Measurements from ENCODE around the gene CACNA2D4. TPM values are rescaled to one million over a fixed set of nuclear protein-coding genes. Genes with fewer than 3 reads are reported as not detected.

Gene CACNA2D4
- total and polyA plus RNA-seq, 2 experiments from 2014 or later = 0.23 TPM; not detected in 1

GRCh38 chr12:1912580-1913376 lies 5.7 kb downstream of the CACNA2D4 start:
- H3K9ac ChIP-seq = no peak overlapping the region
- no peaks in the 10 kb centered on the region for H3K9me3 ChIP-seq (ENCODE audit: low read depth)
- H3K4me3 ChIP-seq = no peak overlapping the region
- in situ Hi-C loops (cut with MboI) = no loop called here
- no peaks in the 10 kb centered on the region for H4K20me1 ChIP-seq (ENCODE audit: insufficient read depth)
- H3K27ac ChIP-seq = no peak overlapping the region
- H3K9me2 ChIP-seq (ENCODE audit: insufficient read depth) = no peaks in the 10 kb centered on the region
- DNase-seq = peak; percentile 56
- WGBS, 2 experiments (ENCODE audit: low coverage in 1 of 2, low lambda C conversion rate in 2 of 2, missing lambda C conversion rate in 2 of 2) = 62 to 63% methylated on average over 17 to 18 of the region's 18 CpGs
- no peak for TF ChIP-seq EZH2phosphoT487 (IDR thresholded peaks at IDR 0.05; ENCODE audit: insufficient read depth, low read depth)
- TF ChIP-seq EZH2 (IDR thresholded peaks at IDR 0.05; ENCODE audit: insufficient read depth, poor library complexity, severe bottlenecking) = no peak
- H3K36me3 ChIP-seq (ENCODE audit: low read depth) = no peaks in the 10 kb centered on the region
- H3F3A ChIP-seq (ENCODE audit: insufficient read depth) = no peaks in the 10 kb centered on the region
- H3K79me2 ChIP-seq (ENCODE audit: insufficient read depth) = no peaks in the 10 kb centered on the region
- no peak overlapping the region for H2AFZ ChIP-seq
- no peaks in the 10 kb centered on the region for H3K4me1 ChIP-seq (ENCODE audit: insufficient read depth)
- H3K27me3 ChIP-seq (replicated peaks; ENCODE audit: insufficient read depth) = peaks cover 15% of the 10 kb centered on the region; the same call in 1 of the 2 replicates
- no peak overlapping the region for H3K4me2 ChIP-seq (ENCODE audit: unreplicated experiment)

DNA sequence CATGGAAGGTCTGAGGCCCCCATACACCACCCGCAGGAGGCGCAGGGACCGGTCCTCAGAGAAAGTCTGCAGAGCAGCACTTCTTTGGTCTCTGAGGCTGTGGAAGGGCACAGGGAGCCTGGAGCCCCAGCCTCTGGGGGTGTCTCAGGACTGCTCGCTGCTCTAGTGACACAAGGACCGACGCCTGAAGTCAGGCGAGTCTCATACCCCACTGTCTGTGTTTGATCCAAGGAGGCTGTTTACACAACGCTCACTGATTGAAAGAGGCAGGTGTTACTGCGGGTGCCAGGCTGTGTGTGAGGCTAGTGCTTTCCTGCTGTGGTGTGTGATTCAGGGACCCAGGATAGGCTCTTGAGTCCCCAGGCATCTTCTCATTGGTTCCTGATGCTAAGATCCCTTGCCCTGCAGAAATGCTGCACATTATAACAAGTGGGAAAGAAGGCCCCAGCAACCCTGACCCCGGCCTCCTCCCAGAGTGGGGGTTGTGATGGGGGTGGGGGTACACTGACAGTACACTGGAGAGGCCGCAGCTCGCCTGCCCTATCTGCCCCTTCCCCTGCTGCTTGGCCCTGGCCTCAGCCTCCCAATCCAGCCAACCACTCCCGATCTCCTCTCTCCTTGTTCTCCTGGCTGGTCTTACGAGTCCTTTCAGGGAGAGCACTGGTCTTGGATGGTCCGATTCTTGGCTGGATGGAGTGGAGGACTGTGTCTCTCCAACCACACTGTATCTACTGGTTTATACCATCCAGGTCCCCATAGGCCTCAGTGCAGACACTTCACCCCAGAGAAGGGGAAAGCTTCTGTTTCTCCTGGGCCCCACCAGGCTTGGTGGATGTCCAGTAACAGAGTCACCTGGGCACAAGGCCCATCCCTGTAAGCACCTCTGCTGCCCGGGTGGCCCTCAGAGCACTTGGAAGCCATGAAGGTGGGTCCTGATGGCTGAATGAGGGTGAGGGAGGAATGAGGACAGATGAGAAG lies 6.6 kb downstream of the CACNA2D4 start:
- no peak overlapping the region for H3K4me2 ChIP-seq (ENCODE audit: unreplicated experiment)
- H3K27me3 ChIP-seq (replicated peaks; ENCODE audit: insufficient read depth) = peaks cover 11% of the 10 kb centered on the region; the same call in 1 of the 2 replicates
- DNase-seq = no peak
- no peak for TF ChIP-seq EZH2 (IDR thresholded peaks at IDR 0.05; ENCODE audit: insufficient read depth, poor library complexity, severe bottlenecking)
- no peak for TF ChIP-seq EZH2phosphoT487 (IDR thresholded peaks at IDR 0.05; ENCODE audit: insufficient read depth, low read depth)
- no peaks in the 10 kb centered on the region for H3K79me2 ChIP-seq (ENCODE audit: insufficient read depth)
- H3K4me3 ChIP-seq = no peak overlapping the region
- H4K20me1 ChIP-seq (ENCODE audit: insufficient read depth) = no peaks in the 10 kb centered on the region
- no peaks in the 10 kb centered on the region for H3K4me1 ChIP-seq (ENCODE audit: insufficient read depth)
- no peaks in the 10 kb centered on the region for H3K36me3 ChIP-seq (ENCODE audit: low read depth)
- 73 to 74% methylated on average over 16 of the region's 16 CpGs for WGBS, 2 experiments (ENCODE audit: low coverage in 1 of 2, low lambda C conversion rate in 2 of 2, missing lambda C conversion rate in 2 of 2)
- H3K27ac ChIP-seq = no peak overlapping the region
- H3F3A ChIP-seq (ENCODE audit: insufficient read depth) = no peaks in the 10 kb centered on the region
- no peak overlapping the region for H3K9ac ChIP-seq
- H2AFZ ChIP-seq = no peak overlapping the region
- H3K9me2 ChIP-seq (ENCODE audit: insufficient read depth) = no peaks in the 10 kb centered on the region
- in situ Hi-C loops (cut with MboI) = no loop called here
- H3K9me3 ChIP-seq (ENCODE audit: low read depth) = no peaks in the 10 kb centered on the region

- TF ChIP-seq EZH2phosphoT487 (IDR thresholded peaks at IDR 0.05; ENCODE audit: insufficient read depth, low read depth) (no peak), EZH2 (IDR thresholded peaks at IDR 0.05; ENCODE audit: insufficient read depth, poor library complexity, severe bottlenecking) (no peak)
- Histone ChIP-seq H4K20me1 (ENCODE audit: insufficient read depth) (no peaks in the 10 kb centered on the region), H3K4me1 (ENCODE audit: insufficient read depth) (no peaks in the 10 kb centered on the region), H3F3A (ENCODE audit: insufficient read depth) (no peaks in the 10 kb centered on the region), H3K36me3 (ENCODE audit: low read depth) (no peaks in the 10 kb centered on the region), H3K27me3 (replicated peaks; ENCODE audit: insufficient read depth) (peaks cover 10% of the 10 kb centered on the region; the same call in 1 of the 2 replicates), H2AFZ (no peak overlapping the region), H3K9ac (no peak overlapping the region), H3K9me2 (ENCODE audit: insufficient read depth) (no peaks in the 10 kb centered on the region), H3K4me3 (no peak overlapping the region), H3K27ac (no peak overlapping the region), H3K9me3 (ENCODE audit: low read depth) (no peaks in the 10 kb centered on the region), H3K79me2 (ENCODE audit: insufficient read depth) (no peaks in the 10 kb centered on the region), H3K4me2 (ENCODE audit: unreplicated experiment) (no peak overlapping the region)
- no peak for DNase-seq
- 47 to 48% methylated on average over 3 of the region's 3 CpGs for WGBS, 2 experiments (ENCODE audit: low coverage in 1 of 2, low lambda C conversion rate in 2 of 2, missing lambda C conversion rate in 2 of 2)
- in situ Hi-C loops (cut with MboI) = no loop called here
Observed at GRCh38 chr12:1910468-1910867, 8.0 kb downstream of the CACNA2D4 start.

DNA sequence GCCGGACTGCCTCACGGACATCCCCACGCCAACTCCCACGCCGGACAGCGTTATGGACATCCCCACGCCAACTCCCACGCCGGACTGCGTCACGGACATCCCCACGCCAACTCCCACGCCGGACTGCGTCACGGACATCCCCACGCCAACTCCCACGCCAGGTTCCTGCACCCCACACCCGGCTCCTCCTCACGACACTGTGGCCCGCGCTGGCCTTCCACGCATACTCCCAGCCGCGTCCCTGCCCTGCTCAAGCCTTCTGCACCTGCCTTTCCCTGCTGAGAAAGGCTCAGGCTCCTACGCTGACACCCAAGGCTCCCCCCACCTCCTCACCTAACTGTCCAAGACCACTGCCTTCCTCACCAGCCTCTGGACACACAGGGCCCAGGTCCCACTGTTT lies 9.7 kb downstream of the CACNA2D4 start:
- no peaks in the 10 kb centered on the region for H3F3A ChIP-seq (ENCODE audit: insufficient read depth)
- no peaks in the 10 kb centered on the region for H3K36me3 ChIP-seq (ENCODE audit: low read depth)
- no peak overlapping the region for H3K27ac ChIP-seq
- H3K27me3 ChIP-seq (replicated peaks; ENCODE audit: insufficient read depth) = peaks cover 10% of the 10 kb centered on the region; the same call in 1 of the 2 replicates
- H3K9ac ChIP-seq = no peak overlapping the region
- no peak for TF ChIP-seq EZH2phosphoT487 (IDR thresholded peaks at IDR 0.05; ENCODE audit: insufficient read depth, low read depth)
- no peak for TF ChIP-seq EZH2 (IDR thresholded peaks at IDR 0.05; ENCODE audit: insufficient read depth, poor library complexity, severe bottlenecking)
- no peaks in the 10 kb centered on the region for H3K79me2 ChIP-seq (ENCODE audit: insufficient read depth)
- in situ Hi-C loops (cut with MboI) = no loop called here
- no peak overlapping the region for H2AFZ ChIP-seq
- H3K9me3 ChIP-seq (ENCODE audit: low read depth) = no peaks in the 10 kb centered on the region
- no peak overlapping the region for H3K4me3 ChIP-seq
- no peak overlapping the region for H3K4me2 ChIP-seq (ENCODE audit: unreplicated experiment)
- H3K9me2 ChIP-seq (ENCODE audit: insufficient read depth) = no peaks in the 10 kb centered on the region
- no peak for DNase-seq
- 95 to 97% methylated on average over 8 to 26 of the region's 26 CpGs for WGBS, 2 experiments (ENCODE audit: low coverage in 1 of 2, low lambda C conversion rate in 2 of 2, missing lambda C conversion rate in 2 of 2)
- no peaks in the 10 kb centered on the region for H3K4me1 ChIP-seq (ENCODE audit: insufficient read depth)
- H4K20me1 ChIP-seq (ENCODE audit: insufficient read depth) = no peaks in the 10 kb centered on the region
